HepG2 (cell line): Measurements from ENCODE around the gene NEBL. TPM values are rescaled to one million over a fixed set of nuclear protein-coding genes. Genes with fewer than 3 reads are reported as not detected.
"Not testable (repeated sequence)": the region's sequence is repeated elsewhere in the genome, so short reads cannot be mapped to it uniquely, and the experiment has no call there.

Experiments
- ATAC-seq: fragments of 200-7000 bp; cut with Tn5 transposase; 3 replicates; pipeline ENCODE4 v1.9.1; 2020; ENCODE audit warnings: mild to moderate bottlenecking, moderate library complexity
- BruUV-seq: library from RNA; stranded (reverse); fragments of 400-500 nt; replicated peaks from 2 replicates; lab custom pipeline; 2021; lab: Mats Ljungman, UMichigan
- CTCF ChIA-PET: fragments of 300-600 bp; formaldehyde crosslinking; extraction: SDS; loops from one replicate; lab custom pipeline; 2021; ENCODE audit warnings: low total read pairs, inconsistent platforms, low intra/inter-chr PET ratio; lab: Yijun Ruan, JAX
- POLR2A ChIA-PET: fragments of 350-600 bp; sonication (Branson Sonifier 250); formaldehyde crosslinking; loops from one replicate; lab custom pipeline; 2020; ENCODE audit warnings: antibody characterized with exemption, inconsistent platforms; lab: Yijun Ruan, JAX
- DNase-seq: peaks from one replicate; pipeline ENCODE4 v3.0.0-alpha.2; 2015; ENCODE audit warnings: low spot score
- FAIRE-seq: peaks from 3 replicates; lab custom pipeline; 2011; peaks lifted over from hg19 to GRCh38; lab: Jason Lieb, UNC
- H2AFZ ChIP-seq: one replicate; pipeline ENCODE4 v1.6.1; 2011; ENCODE audit warnings: low read length, inconsistent platforms
- H3K27ac ChIP-seq: fragments of 300-600 bp; 3 replicates; pipeline ENCODE4 v1.8.0; 2011; ENCODE audit warnings: mixed run types, mild to moderate bottlenecking, mixed read lengths, low read length, inconsistent platforms; ENCODE audit not compliant: insufficient read depth; ENCODE audit errors: extremely low read length
- H3K27me3 ChIP-seq, 2 experiments: fragments of 200-600 bp in 1 of 2; 2 replicates in 1 of 2; 3 replicates in 1 of 2; pipeline versions ENCODE4 v1.6.0 to v1.8.0; 2011; ENCODE audit warnings: low read length in 2 of 2, mild to moderate bottlenecking in 2 of 2, moderate library complexity in 2 of 2, inconsistent platforms in 1 of 2; ENCODE audit not compliant: insufficient read depth in 2 of 2, control insufficient read depth in 1 of 2
- H3K36me3 ChIP-seq, 2 experiments: fragments of 200-600 bp in 1 of 2; replicated peaks in 1 of 2; 2 replicates in 1 of 2; 3 replicates in 1 of 2; pipeline versions ENCODE4 v1.5.1 to v1.8.0; 2011; ENCODE audit warnings: low read length in 2 of 2, inconsistent platforms in 1 of 2; ENCODE audit not compliant: insufficient read depth in 2 of 2, control insufficient read depth in 1 of 2
- H3K4me1 ChIP-seq: 2 replicates; pipeline ENCODE4 v1.5.1; 2012; ENCODE audit warnings: low read length, inconsistent platforms; ENCODE audit not compliant: insufficient read depth
- H3K4me2 ChIP-seq: 2 replicates; pipeline ENCODE4 v1.6.0; 2011; ENCODE audit warnings: low read depth, low read length, inconsistent platforms
- H3K4me3 ChIP-seq, 3 experiments: fragments of 200-600 bp in 1 of 3; sonication (generic), shearing (Covaris generic) in 1 of 3; replicated peaks in 1 of 3; 2 replicates each; pipeline ENCODE4 v1.5.1; 2011 to 2016; ENCODE audit warnings: low read length in 3 of 3, inconsistent platforms in 2 of 3, low read depth in 2 of 3, mild to moderate bottlenecking in 2 of 3, control low read depth in 1 of 3, mixed read lengths in 1 of 3; ENCODE audit not compliant: insufficient read depth in 1 of 3
- H3K79me2 ChIP-seq: one replicate; pipeline ENCODE4 v1.6.1; 2011; ENCODE audit warnings: low read length, inconsistent platforms; ENCODE audit not compliant: insufficient read depth
- H3K9ac ChIP-seq: 2 replicates; pipeline ENCODE4 v1.6.0; 2011; ENCODE audit warnings: mild to moderate bottlenecking, low read depth, low read length, inconsistent platforms; ENCODE audit not compliant: insufficient read depth
- H3K9me3 ChIP-seq: 2 replicates; pipeline ENCODE4 v1.5.1; 2012; ENCODE audit warnings: mild to moderate bottlenecking, low read length
- H4K20me1 ChIP-seq: 2 replicates; pipeline ENCODE4 v1.6.0; 2011; ENCODE audit warnings: inconsistent platforms, mild to moderate bottlenecking, low read length, moderate library complexity; ENCODE audit not compliant: insufficient read depth
- EEA1 ChIP-seq: sonication (generic); formaldehyde crosslinking; IDR thresholded peaks from 2 replicates; pipeline ENCODE4 v1.5.1; 2020; ENCODE audit warnings: mild to moderate bottlenecking, missing genetic modification reagents, borderline replicate concordance
- EP300 ChIP-seq, 3 experiments: sonication (generic) in 1 of 3; formaldehyde crosslinking in 1 of 3; IDR thresholded peaks; 2 replicates each; pipeline versions ENCODE4 v1.5.1 to v1.6.1; 2011 to 2020; ENCODE audit warnings: low read depth in 2 of 3, low read length in 2 of 3, borderline replicate concordance in 1 of 3, improper control_type of control experiment in 1 of 3, mild to moderate bottlenecking in 1 of 3, missing genetic modification reagents in 1 of 3, moderate library complexity in 1 of 3
- RARG ChIP-seq: sonication (generic); formaldehyde crosslinking; IDR thresholded peaks from 2 replicates; pipeline ENCODE4 v1.4.0; 2020; ENCODE audit warnings: low read depth, mild to moderate bottlenecking, missing genetic modification reagents
- ZNF101 ChIP-seq: sonication (generic); formaldehyde crosslinking; IDR thresholded peaks from 2 replicates; pipeline ENCODE4 v1.4.0; 2020; ENCODE audit warnings: mild to moderate bottlenecking, low read depth, missing genetic modification reagents, borderline replicate concordance
- ZNF317 ChIP-seq: sonication (generic); formaldehyde crosslinking; IDR thresholded peaks from 2 replicates; pipeline ENCODE4 v1.5.0; 2020; ENCODE audit warnings: mild to moderate bottlenecking, missing genetic modification reagents
- WGBS: methylation state at CpG from one replicate; pipeline ENCODE4 v1.1.6; 2017; ENCODE audit warnings: low lambda C conversion rate; 5-methylcytosine and 5-hydroxymethylcytosine counted together
- in situ Hi-C: cut with HindIII; loops from 2 replicates; pipeline ENCODE4 v1.10.0; 2017; ENCODE audit warnings: low pct_unique_long_range_greater_than_20kb; ENCODE audit not compliant: extremely low pct_ligation_motif_present
- intact Hi-C: fragments of 100-400 bp; cut with micrococcal nuclease; formaldehyde crosslinking; loops from one replicate; pipeline ENCODE4 v1.10.0; 2022; ENCODE audit not compliant: unreplicated experiment
- polyA plus RNA-seq, 8 experiments: library from polyadenylated mRNA; depleted of rRNA in 3 of 8; stranded (reverse) in 7 of 8; unstranded in 1 of 8; fragments of >200 nt; fragmentation: Illumina TruSeq in 4 of 8; extraction: Trizol in 4 of 8; gene quantifications; 2 replicates each; pipeline versions ENCODE4 v1.2.1 to v1.2.3, GENCODE V29; 2011 to 2016; ENCODE audit warnings: low read depth in 4 of 8, missing spikeins in 1 of 8, mixed read lengths in 1 of 8; ENCODE audit not compliant: insufficient read depth in 1 of 8
- total RNA-seq, 5 experiments: library from RNA; depleted of rRNA; stranded (reverse); fragments of >200 nt; fragmentation: Illumina TruSeq; extraction: Trizol; gene quantifications; 2 replicates each; pipeline ENCODE4 v1.2.3, GENCODE V29; 2016; ENCODE audit warnings: low read depth in 1 of 5

NEBL gene
- total and polyA plus RNA-seq, 2 of the 13 experiments (the other 11 are each of a cell fraction or from before 2014, with no cell fraction given) = not detected

DNA sequence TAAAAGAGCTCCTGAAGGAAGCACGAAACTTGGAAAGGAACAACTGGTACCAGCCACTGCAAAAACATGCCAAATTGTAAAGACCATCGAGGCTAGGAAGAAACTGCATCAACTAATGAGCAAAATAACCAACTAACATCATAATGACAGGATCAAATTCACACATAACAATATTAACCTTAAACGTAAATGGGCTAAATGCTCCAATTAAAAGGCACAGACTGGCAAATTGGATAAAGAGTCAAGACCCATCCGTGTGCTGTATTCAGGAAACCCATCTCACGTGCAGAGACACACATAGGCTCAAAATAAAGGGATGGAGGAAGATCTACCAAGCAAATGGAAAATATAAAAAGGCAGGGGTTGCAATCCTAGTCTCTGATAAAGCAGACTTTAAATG, 42.3 kb upstream of the NEBL start:
- H4K20me1 ChIP-seq, H3K9me3 ChIP-seq, intact Hi-C loops, H3K79me2 ChIP-seq, H3K27ac ChIP-seq, H3K36me3 ChIP-seq, FAIRE-seq, H3K27me3 ChIP-seq, BruUV-seq, ATAC-seq, POLR2A ChIA-PET, DNase-seq, H3K4me2 ChIP-seq, CTCF ChIA-PET, H3K4me3 ChIP-seq, H3K4me1 ChIP-seq, H2AFZ ChIP-seq, in situ Hi-C loops, H3K9ac ChIP-seq: not testable (repeated sequence)
- 0% methylated on average over 5 of the region's 5 CpGs for WGBS

DNA sequence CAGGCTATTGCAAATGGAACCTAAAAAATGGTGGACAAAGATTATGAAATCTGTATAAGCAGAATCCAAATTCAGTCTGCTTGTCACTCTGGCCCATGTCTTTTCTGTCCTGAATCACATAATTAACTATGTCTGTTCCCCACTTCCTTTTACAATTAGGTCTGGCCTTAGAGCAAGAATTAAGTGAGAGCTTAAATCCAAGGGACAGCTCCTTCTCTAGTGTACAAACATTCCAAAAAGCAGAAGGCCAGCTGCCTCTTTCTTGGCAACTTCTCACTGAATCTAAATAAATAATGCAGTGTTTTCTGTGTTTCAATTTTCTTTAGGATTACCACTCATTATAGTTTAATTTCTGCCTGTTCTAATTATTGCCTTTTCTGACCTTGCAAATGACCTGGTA, 39.3 kb upstream of the NEBL start:
- FAIRE-seq (no peak), ATAC-seq (no peak), DNase-seq (no peak)
- no peaks in the 10 kb centered on the region for H3K36me3 ChIP-seq
- no peak overlapping the region for H3K4me3 ChIP-seq
- no peaks in the 10 kb centered on the region for H3K9me3 ChIP-seq
- no peaks in the 10 kb centered on the region for H3K79me2 ChIP-seq
- no peak overlapping the region for H3K4me2 ChIP-seq
- no peak overlapping the region for H3K27ac ChIP-seq
- BruUV-seq = no TSS peak
- no peak overlapping the region for H2AFZ ChIP-seq
- no peaks in the 10 kb centered on the region for H4K20me1 ChIP-seq
- no peaks in the 10 kb centered on the region for H3K4me1 ChIP-seq
- TF ChIP-seq EP300 (IDR thresholded peaks at IDR 0.05; ENCODE audit: low read depth in 2 of 2, low read length in 2 of 2) = no peak
- no peak for TF ChIP-seq EP300 (CRISPR knock-in tag; IDR thresholded peaks at IDR 0.05; ENCODE audit: borderline replicate concordance)
- no peak for TF ChIP-seq RARG (CRISPR knock-in tag)
- no peak for TF ChIP-seq EEA1 (CRISPR knock-in tag)
- no peak for TF ChIP-seq ZNF101 (CRISPR knock-in tag)
- TF ChIP-seq ZNF317 = no peak
- no peak overlapping the region for H3K9ac ChIP-seq
- ChIA-PET POLR2A (no interaction called here), CTCF (no interaction called here)
- H3K27me3 ChIP-seq = no peaks in the 10 kb centered on the region; a peak in 1 of 5 replicates
- in situ Hi-C loops = no loop called here
- intact Hi-C loops = no loop called here
